Endothelial cell of umbilical vein (primary cell): Measurements from ENCODE around the gene UTRN. TPM values are rescaled to one million over a fixed set of nuclear protein-coding genes. Genes with fewer than 3 reads are reported as not detected.

Experiments used
- BruUV-seq: library from RNA; stranded (reverse); fragments of 400-500 nt; replicated peaks from 2 replicates; lab custom pipeline; 2021; lab: Mats Ljungman, UMichigan
- CTCF ChIA-PET: fragments of 300-600, 350-600 bp; sonication (Branson Sonifier 250); formaldehyde crosslinking; loops from one replicate; lab custom pipeline; 2021; ENCODE audit warnings: antibody characterized with exemption, inconsistent platforms; lab: Charles Lee
- POLR2A ChIA-PET: fragments of 300-600, 350-600 bp; sonication (Branson Sonifier 250); formaldehyde crosslinking; loops from one replicate; lab custom pipeline; 2021; ENCODE audit warnings: antibody characterized with exemption, inconsistent platforms; lab: Charles Lee
- DNase-seq: peaks from one replicate; pipeline ENCODE4 v3.0.0-alpha.2; 2011; ENCODE audit warnings: low read depth, low spot score
- FAIRE-seq: peaks from 2 replicates; lab custom pipeline; 2011; peaks lifted over from hg19 to GRCh38; lab: Jason Lieb, UNC
- H2AFZ ChIP-seq: 2 replicates; pipeline ENCODE4 v1.6.0; 2012; ENCODE audit warnings: low read depth, low read length, control low read depth, inconsistent platforms
- H3K27ac ChIP-seq: 2 replicates; pipeline ENCODE4 v1.5.1; 2011; ENCODE audit warnings: low read depth, mild to moderate bottlenecking, control low read depth, low read length, moderate library complexity; ENCODE audit not compliant: insufficient read depth
- H3K27me3 ChIP-seq, 2 experiments: 2 replicates each; pipeline versions ENCODE4 v1.6.0 to v1.6.1; 2011; ENCODE audit warnings: low read length in 2 of 2, mixed read lengths in 1 of 2; ENCODE audit not compliant: control insufficient read depth in 2 of 2, insufficient read depth in 2 of 2
- H3K36me3 ChIP-seq, 2 experiments: 2 replicates in 1 of 2; 3 replicates in 1 of 2; pipeline ENCODE4 v1.5.1; 2011; ENCODE audit warnings: low read length in 2 of 2, mild to moderate bottlenecking in 1 of 2, moderate library complexity in 1 of 2; ENCODE audit not compliant: control insufficient read depth in 2 of 2, insufficient read depth in 2 of 2; ENCODE audit errors: extremely low read depth in 1 of 2
- H3K4me1 ChIP-seq: 3 replicates; pipeline ENCODE4 v1.5.1; 2011; ENCODE audit warnings: mild to moderate bottlenecking, low read length; ENCODE audit not compliant: control insufficient read depth, insufficient read depth; ENCODE audit errors: extremely low read depth
- H3K4me2 ChIP-seq: 2 replicates; pipeline ENCODE4 v1.6.1; 2011; ENCODE audit warnings: low read length, control low read depth, mixed read lengths; ENCODE audit not compliant: insufficient read depth
- H3K4me3 ChIP-seq, 3 experiments: fragments of 200-600 bp in 1 of 3; sonication (generic), shearing (Covaris generic) in 1 of 3; replicated peaks in 1 of 3; 2 replicates each; pipeline ENCODE4 v1.5.1; 2011 to 2016; ENCODE audit warnings: control low read depth in 3 of 3, low read length in 3 of 3, mild to moderate bottlenecking in 2 of 3, inconsistent platforms in 1 of 3, low read depth in 1 of 3, moderate library complexity in 1 of 3; ENCODE audit not compliant: insufficient read depth in 1 of 3
- H3K79me2 ChIP-seq: 2 replicates; pipeline ENCODE4 v1.6.0; 2012; ENCODE audit warnings: low read length, inconsistent platforms; ENCODE audit not compliant: control insufficient read depth, insufficient read depth
- H3K9ac ChIP-seq: replicated peaks from 2 replicates; pipeline ENCODE3; 2011; ENCODE audit warnings: low read length, control low read depth; ENCODE audit not compliant: insufficient read depth; ENCODE audit errors: extremely low read depth
- H3K9me1 ChIP-seq: replicated peaks from 3 replicates; pipeline ENCODE4 v1.6.0; 2011; ENCODE audit warnings: mild to moderate bottlenecking, low read length; ENCODE audit not compliant: control insufficient read depth, insufficient read depth; ENCODE audit errors: extremely low read depth
- H3K9me3 ChIP-seq: replicated peaks from 2 replicates; pipeline ENCODE4 v1.5.1; 2012; ENCODE audit warnings: low read length, inconsistent platforms; ENCODE audit not compliant: control insufficient read depth, insufficient read depth
- H4K20me1 ChIP-seq: replicated peaks from 2 replicates; pipeline ENCODE3; 2011; ENCODE audit warnings: mild to moderate bottlenecking, low read length; ENCODE audit not compliant: control insufficient read depth, insufficient read depth; ENCODE audit errors: extremely low read depth
- FOS ChIP-seq: IDR thresholded peaks from 2 replicates; pipeline ENCODE4 v1.6.1; 2011; ENCODE audit warnings: mild to moderate bottlenecking, low read length, moderate library complexity, borderline replicate concordance; ENCODE audit not compliant: insufficient read depth
- JUN ChIP-seq: IDR thresholded peaks from 2 replicates; pipeline ENCODE4 v1.6.1; 2011; ENCODE audit warnings: borderline replicate concordance, low read depth; ENCODE audit not compliant: insufficient read length, insufficient read depth
- MYC ChIP-seq: IDR thresholded peaks from one replicate; pipeline ENCODE4 v1.6.1; 2011; ENCODE audit warnings: mild to moderate bottlenecking, low read depth, low read length
- POLR2A ChIP-seq: IDR thresholded peaks from 2 replicates; pipeline ENCODE4 v1.6.1; 2012; ENCODE audit warnings: low read depth, mild to moderate bottlenecking, control low read depth, low read length
- dilution Hi-C: fragments of 300-500 bp; cut with MboI; formaldehyde crosslinking; loops from one replicate; pipeline ENCODE4 v1.15.0; 2019; ENCODE audit warnings: low sequenced_read_pairs; ENCODE audit not compliant: extremely low pct_ligation_motif_present
- intact Hi-C: fragments of 100-400 bp; cut with micrococcal nuclease; formaldehyde crosslinking; loops from one replicate; pipeline ENCODE4 v1.10.0; 2022
- polyA plus RNA-seq, 4 experiments: library from polyadenylated mRNA; depleted of rRNA in 3 of 4; stranded (reverse) in 3 of 4; unstranded in 1 of 4; fragments of >200 nt; gene quantifications; 2 replicates each; pipeline versions ENCODE4 v1.2.1 to v1.2.3, GENCODE V29; 2011 to 2012; ENCODE audit warnings: missing spikeins in 1 of 4
- total RNA-seq: library from RNA; stranded (reverse); gene quantifications from 2 replicates; pipeline ENCODE4 v1.2.3, GENCODE V29; 2021

The UTRN gene
- total and polyA plus RNA-seq, 2 donors (not counting 3 experiments of a cell fraction or from before 2014, with no cell fraction given), result 37.4 to 224 TPM

GRCh38 chr6:144265390-144265789, 19.7 kb upstream of the UTRN start:
- Histone ChIP-seq H3K4me3 (no peak overlapping the region), H3K36me3 (no peaks in the 10 kb centered on the region), H3K9me3 (no peaks in the 10 kb centered on the region), H3K27me3 (no peaks in the 10 kb centered on the region), H3K9ac (peak overlapping the region; percentile 30), H3K9me1 (no peaks in the 10 kb centered on the region), H3K79me2 (no peaks in the 10 kb centered on the region), H3K4me2 (peak overlapping the region; percentile 65), H3K27ac (peak overlapping the region; percentile 82), H4K20me1 (no peaks in the 10 kb centered on the region), H2AFZ (no peak overlapping the region), H3K4me1 (peaks cover 28% of the 10 kb centered on the region)
- intact Hi-C loops (loop anchor here (1.0 kb wide), 1 partner anchor 20 kb away; the partner anchor contains the start of gene UTRN), dilution Hi-C loops (no loop called here)
- peak; percentile 20 for TF ChIP-seq FOS
- TF ChIP-seq JUN, result peak; percentile 51
- no peak for TF ChIP-seq MYC
- no peak for TF ChIP-seq POLR2A
- DNase-seq, result peak; percentile 64
- peak; percentile 18 for FAIRE-seq
- ChIA-PET POLR2A (no interaction called here), CTCF (interaction anchor here (1.1 to 1.5 kb wide), 3 partner anchors 20 to 49 kb away, joined by 3 to 4 read pairs (median 3); no protein-coding TSS in a partner anchor)
- BruUV-seq, result no TSS peak

- H3K79me2 ChIP-seq, result no peaks in the 10 kb centered on the region
- BruUV-seq, result no TSS peak
- H3K4me3 ChIP-seq, result no peak overlapping the region
- dilution Hi-C loops, result no loop called here
- no peak overlapping the region for H3K4me2 ChIP-seq
- H3K36me3 ChIP-seq, result no peaks in the 10 kb centered on the region
- DNase-seq (peak; percentile 9), FAIRE-seq (no peak)
- peak overlapping the region; percentile 1 for H2AFZ ChIP-seq
- intact Hi-C loops, result no loop called here
- H4K20me1 ChIP-seq, result no peaks in the 10 kb centered on the region
- POLR2A ChIA-PET, result no interaction called here
- no peaks in the 10 kb centered on the region for H3K9me1 ChIP-seq
- H3K4me1 ChIP-seq, result peaks cover 28% of the 10 kb centered on the region
- TF ChIP-seq MYC, result no peak
- no peak overlapping the region for H3K27ac ChIP-seq
- H3K9ac ChIP-seq, result no peak overlapping the region
- no peaks in the 10 kb centered on the region for H3K27me3 ChIP-seq
- CTCF ChIA-PET, result interaction anchor here (1.1 to 1.5 kb wide), 3 partner anchors 20 to 48 kb away, joined by 3 to 4 read pairs (median 3); no protein-coding TSS in a partner anchor
- no peaks in the 10 kb centered on the region for H3K9me3 ChIP-seq
Observed at GRCh38 chr6:144266091-144266649, 19.0 kb upstream of the UTRN start.
